IPS DF 6.9 (cell line): ENCODE measurements around the gene TPSB2.
"Not testable (repeated sequence)": the region's sequence is repeated elsewhere in the genome, so short reads cannot be mapped to it uniquely, and the experiment has no call there.

Source experiments
- DNase-seq: peaks from one replicate; pipeline ENCODE4 v3.0.0-alpha.2; 2013; ENCODE audit warnings: low read depth, low spot score
- H3K27ac ChIP-seq: one replicate; pipeline ENCODE4 v1.5.1; 2013; ENCODE audit warnings: low read length, control low read depth
- H3K27me3 ChIP-seq: 2 replicates; pipeline ENCODE4 v1.6.1; 2013; ENCODE audit warnings: mild to moderate bottlenecking, low read length; ENCODE audit not compliant: control insufficient read depth, insufficient read depth
- H3K36me3 ChIP-seq: 2 replicates; pipeline ENCODE4 v1.6.1; 2013; ENCODE audit warnings: low read length; ENCODE audit not compliant: control insufficient read depth, insufficient read depth
- H3K4me1 ChIP-seq: 2 replicates; pipeline ENCODE4 v1.6.1; 2013; ENCODE audit warnings: low read length; ENCODE audit not compliant: control insufficient read depth, insufficient read depth
- H3K4me3 ChIP-seq: 2 replicates; pipeline ENCODE4 v1.5.1; 2013; ENCODE audit warnings: mild to moderate bottlenecking, low read length
- H3K9me3 ChIP-seq: 2 replicates; pipeline ENCODE4 v1.6.1; 2013; ENCODE audit warnings: low read length, inconsistent platforms; ENCODE audit not compliant: control insufficient read depth, insufficient read depth
- WGBS: extraction: QIAGEN DNeasy Blood & Tissue Kit; methylation state at CpG from one replicate; pipeline ENCODE4 v1.1.7; 2013; ENCODE audit warnings: mixed read lengths, missing lambda C conversion rate; ENCODE audit not compliant: insufficient read length, insufficient coverage; 5-methylcytosine and 5-hydroxymethylcytosine counted together

TPSB2 gene

GRCh38 chr16:1225728-1226311, 4.2 kb downstream of the TPSB2 start:
- not testable (repeated sequence) for H3K36me3 ChIP-seq, DNase-seq, H3K4me1 ChIP-seq, H3K9me3 ChIP-seq, H3K4me3 ChIP-seq, H3K27ac ChIP-seq, H3K27me3 ChIP-seq
- no CpG with 5 or more reads among the region's 24 CpGs for WGBS

GRCh38 chr16:1225051-1225451, 4.9 kb downstream of the TPSB2 start, which contains the start of gene TPSG1:
Gene TPSG1, minus strand, starts transcription at chr16:1225268. Its CDS starts 16 bp downstream, at chr16:1225252.
- Histone ChIP-seq H3K4me3 (no peak within 1 kb of the TSS), H3K36me3 (peaks cover 11% of the 10 kb centered on the region; the same call in 1 of the 2 replicates), H3K27ac (no peak within 1 kb of the TSS), H3K4me1 (no peaks in the 10 kb centered on the region; the same call in 1 of the 2 replicates), H3K27me3 (no peaks in the 10 kb centered on the region), H3K9me3 (no peaks in the 10 kb centered on the region)
- no peak for DNase-seq
- WGBS: no CpG with 5 or more reads among the region's 10 CpGs

GRCh38 chr16:1224558-1224957, 5.4 kb downstream of the TPSB2 start:
- DNase-seq: no peak
- Histone ChIP-seq H3K4me3 (no peak overlapping the region), H3K27ac (no peak overlapping the region), H3K27me3 (no peaks in the 10 kb centered on the region), H3K9me3 (no peaks in the 10 kb centered on the region), H3K36me3 (peaks cover 14% of the 10 kb centered on the region; the same call in 1 of the 2 replicates), H3K4me1 (no peaks in the 10 kb centered on the region; the same call in 1 of the 2 replicates)
- WGBS: no CpG with 5 or more reads among the region's 9 CpGs

GRCh38 chr16:1223355-1224214, 6.4 kb downstream of the TPSB2 start:
- H3K4me1 ChIP-seq: no peaks in the 10 kb centered on the region; the same call in 1 of the 2 replicates

GRCh38 chr16:1222553-1223354, 7.2 kb downstream of the TPSB2 start:
- Histone ChIP-seq H3K27ac (no peak overlapping the region), H3K9me3 (no peaks in the 10 kb centered on the region), H3K36me3 (peaks cover 20% of the 10 kb centered on the region), H3K27me3 (no peaks in the 10 kb centered on the region), H3K4me3 (no peak overlapping the region), H3K4me1 (no peaks in the 10 kb centered on the region; the same call in 1 of the 2 replicates)
- DNase-seq: no peak
- no CpG with 5 or more reads among the region's 25 CpGs for WGBS

More at GRCh38 chr16:1223355-1224214, 6.4 kb downstream of the TPSB2 start:
- DNase-seq: no peak
- H3K36me3 ChIP-seq: peaks cover 14% of the 10 kb centered on the region; the same call in 1 of the 2 replicates
- no peaks in the 10 kb centered on the region for H3K9me3 ChIP-seq
- no peak overlapping the region for H3K4me3 ChIP-seq
- H3K27me3 ChIP-seq: no peaks in the 10 kb centered on the region
- H3K27ac ChIP-seq: no peak overlapping the region
- no CpG with 5 or more reads among the region's 38 CpGs for WGBS

- Histone ChIP-seq H3K27me3 (no peaks in the 10 kb centered on the region), H3K4me1 (no peaks in the 10 kb centered on the region; the same call in 1 of the 2 replicates), H3K9me3 (no peaks in the 10 kb centered on the region), H3K4me3 (no peak overlapping the region), H3K36me3 (peaks cover 24% of the 10 kb centered on the region), H3K27ac (no peak overlapping the region)
- WGBS: no CpG with 5 or more reads among the region's 40 CpGs
- DNase-seq: no peak
Observed at GRCh38 chr16:1221628-1222552, 8.1 kb downstream of the TPSB2 start.

- Histone ChIP-seq H3K9me3 (no peaks in the 10 kb centered on the region), H3K4me3 (no peak overlapping the region; the same call in 1 of the 2 replicates), H3K36me3 (peaks cover 28% of the 10 kb centered on the region), H3K27me3 (no peaks in the 10 kb centered on the region), H3K4me1 (no peaks in the 10 kb centered on the region; the same call in 1 of the 2 replicates), H3K27ac (no peak overlapping the region)
- no CpG with 5 or more reads among the region's 48 CpGs for WGBS
- no peak for DNase-seq
Observed at GRCh38 chr16:1220841-1221627, 8.9 kb downstream of the TPSB2 start.

GRCh38 chr16:1220098-1220728, 9.8 kb downstream of the TPSB2 start:
- WGBS: no CpG with 5 or more reads among the region's 55 CpGs
- H3K4me3 ChIP-seq: no peak overlapping the region
- peaks cover 33% of the 10 kb centered on the region for H3K36me3 ChIP-seq
- H3K9me3 ChIP-seq: no peaks in the 10 kb centered on the region
- no peak overlapping the region for H3K27ac ChIP-seq
- no peaks in the 10 kb centered on the region; the same call in 1 of the 2 replicates for H3K4me1 ChIP-seq
- DNase-seq: no peak
- H3K27me3 ChIP-seq: no peaks in the 10 kb centered on the region
